ENCODE measurements around the gene LEPR. TPM values are rescaled to one million over a fixed set of nuclear protein-coding genes. Genes with fewer than 3 reads are reported as not detected.

Gene LEPR
- total and polyA plus RNA-seq, 2 donors from 2014 or later: 3.1 to 13.8 TPM

GRCh38 chr1:65416767-65417166, 3.7 kb upstream of the LEPR start:
- Histone ChIP-seq H3K27me3 (ENCODE audit: control insufficient read depth, insufficient read depth, low read length) (no peaks in the 10 kb centered on the region), H3K4me1 (ENCODE audit: control insufficient read depth in 2 of 3, insufficient read depth in 2 of 3, low read depth in 1 of 3, low read length in 3 of 3) (peaks cover 1 to 28% (median 10%) of the 10 kb centered on the region in 3 donors), H3K36me3 (ENCODE audit: control insufficient read depth in 2 of 3, insufficient read depth in 3 of 3, low read length in 3 of 3) (no peaks in the 10 kb centered on the region), H3K27ac (ENCODE audit: low read depth in 2 of 2, low read length in 2 of 2) (no peak overlapping the region), H3K9me3 (ENCODE audit: control insufficient read depth in 2 of 3, insufficient read depth in 1 of 3, low read length in 3 of 3) (no peaks in the 10 kb centered on the region), H3K4me3 (ENCODE audit: low read length in 3 of 3) (no peak overlapping the region), H3K9ac (ENCODE audit: low read length in 3 of 3) (no peak overlapping the region)
- no peak for TF ChIP-seq CTCF (IDR thresholded peaks at IDR 0.05; ENCODE audit: borderline replicate concordance, extremely low read depth, insufficient read depth)
- no peak for FAIRE-seq
- intact Hi-C loops (cut with DNase I): no loop called here
- DNase-seq: no peak

GRCh38 chr1:65417729-65418128, 2.7 kb upstream of the LEPR start:
- Histone ChIP-seq H3K9ac (ENCODE audit: low read length in 3 of 3) (peak overlapping the region in 1 of 3 donors; percentile 4), H3K4me3 (ENCODE audit: low read length in 3 of 3) (no peak overlapping the region), H3K9me3 (ENCODE audit: control insufficient read depth in 2 of 3, insufficient read depth in 1 of 3, low read length in 3 of 3) (no peaks in the 10 kb centered on the region), H3K27me3 (ENCODE audit: control insufficient read depth, insufficient read depth, low read length) (no peaks in the 10 kb centered on the region), H3K4me1 (ENCODE audit: control insufficient read depth in 2 of 3, insufficient read depth in 2 of 3, low read depth in 1 of 3, low read length in 3 of 3) (peaks cover 6 to 38% (median 18%) of the 10 kb centered on the region in 3 donors), H3K36me3 (ENCODE audit: control insufficient read depth in 2 of 3, insufficient read depth in 3 of 3, low read length in 3 of 3) (no peaks in the 10 kb centered on the region), H3K27ac (ENCODE audit: low read depth in 2 of 2, low read length in 2 of 2) (peak overlapping the region; percentile 66 to 78)
- TF ChIP-seq CTCF (IDR thresholded peaks at IDR 0.05; ENCODE audit: borderline replicate concordance, extremely low read depth, insufficient read depth): no peak
- no peak for FAIRE-seq
- intact Hi-C loops (cut with DNase I): no loop called here
- DNase-seq: peak in 1 of 5 donors; percentile 22

- Histone ChIP-seq H3K4me1 (ENCODE audit: control insufficient read depth in 2 of 3, insufficient read depth in 2 of 3, low read depth in 1 of 3, low read length in 3 of 3) (peaks cover 6 to 41% (median 23%) of the 10 kb centered on the region in 3 donors), H3K27ac (ENCODE audit: low read depth in 2 of 2, low read length in 2 of 2) (peak overlapping the region; percentile 66 to 78), H3K36me3 (ENCODE audit: control insufficient read depth in 2 of 3, insufficient read depth in 3 of 3, low read length in 3 of 3) (no peaks in the 10 kb centered on the region), H3K9ac (ENCODE audit: low read length in 3 of 3) (no peak overlapping the region), H3K9me3 (ENCODE audit: control insufficient read depth in 2 of 3, insufficient read depth in 1 of 3, low read length in 3 of 3) (no peaks in the 10 kb centered on the region), H3K4me3 (ENCODE audit: low read length in 3 of 3) (peak overlapping the region in 1 of 3 donors; percentile 74), H3K27me3 (ENCODE audit: control insufficient read depth, insufficient read depth, low read length) (no peaks in the 10 kb centered on the region)
- TF ChIP-seq CTCF (IDR thresholded peaks at IDR 0.05; ENCODE audit: borderline replicate concordance, extremely low read depth, insufficient read depth): no peak
- DNase-seq (no peak), FAIRE-seq (no peak)
- intact Hi-C loops (cut with DNase I): no loop called here
These were observed 1.8 kb upstream of the LEPR start for GRCh38 chr1:65418522-65419185.
